ENCODE measurements around the gene NKD1. TPM values are rescaled to one million over a fixed set of nuclear protein-coding genes. Genes with fewer than 3 reads are reported as not detected.
A peak's percentile ranks its signal among the peaks of the same experiment; 100 is the strongest.

Gene NKD1
- total RNA-seq, 1 donor from 2014 or later: under 0.01 TPM

DNA sequence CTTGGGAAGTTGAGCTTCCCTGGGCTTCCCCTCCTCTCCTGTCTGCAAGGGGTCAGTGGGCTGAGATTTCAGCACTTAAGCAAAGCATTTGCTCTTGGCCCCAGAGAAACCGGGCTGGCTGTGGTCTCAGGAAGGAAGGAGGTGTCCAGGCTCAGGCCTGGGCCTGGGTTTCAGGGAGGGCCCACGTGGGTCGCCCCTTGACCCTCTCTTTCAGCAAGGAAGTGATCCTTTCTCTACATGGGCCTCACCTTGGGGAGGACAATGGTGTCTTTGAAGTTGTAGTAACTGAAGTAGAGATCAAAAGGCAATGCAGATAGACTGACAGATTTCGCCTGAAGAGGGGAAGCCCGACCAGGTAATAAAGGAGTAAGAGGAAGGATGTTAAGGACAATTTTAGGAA is 147.9 kb downstream of the NKD1 start:
- no peak overlapping the region for H3K4me3 ChIP-seq (ENCODE audit: low read depth, low read length)
- no peak for FAIRE-seq
- no peak for DNase-seq (ENCODE audit: low read depth)
- no peaks in the 10 kb centered on the region for H3K27me3 ChIP-seq (ENCODE audit: control insufficient read depth, insufficient read depth, low read length)
- H3K36me3 ChIP-seq (ENCODE audit: control insufficient read depth, insufficient read depth, low read length): no peaks in the 10 kb centered on the region
- TF ChIP-seq, protein P1, sequence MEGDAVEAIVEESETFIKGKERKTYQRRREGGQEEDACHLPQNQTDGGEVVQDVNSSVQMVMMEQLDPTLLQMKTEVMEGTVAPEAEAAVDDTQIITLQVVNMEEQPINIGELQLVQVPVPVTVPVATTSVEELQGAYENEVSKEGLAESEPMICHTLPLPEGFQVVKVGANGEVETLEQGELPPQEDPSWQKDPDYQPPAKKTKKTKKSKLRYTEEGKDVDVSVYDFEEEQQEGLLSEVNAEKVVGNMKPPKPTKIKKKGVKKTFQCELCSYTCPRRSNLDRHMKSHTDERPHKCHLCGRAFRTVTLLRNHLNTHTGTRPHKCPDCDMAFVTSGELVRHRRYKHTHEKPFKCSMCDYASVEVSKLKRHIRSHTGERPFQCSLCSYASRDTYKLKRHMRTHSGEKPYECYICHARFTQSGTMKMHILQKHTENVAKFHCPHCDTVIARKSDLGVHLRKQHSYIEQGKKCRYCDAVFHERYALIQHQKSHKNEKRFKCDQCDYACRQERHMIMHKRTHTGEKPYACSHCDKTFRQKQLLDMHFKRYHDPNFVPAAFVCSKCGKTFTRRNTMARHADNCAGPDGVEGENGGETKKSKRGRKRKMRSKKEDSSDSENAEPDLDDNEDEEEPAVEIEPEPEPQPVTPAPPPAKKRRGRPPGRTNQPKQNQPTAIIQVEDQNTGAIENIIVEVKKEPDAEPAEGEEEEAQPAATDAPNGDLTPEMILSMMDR (IDR thresholded peaks at IDR 0.05; ENCODE audit: insufficient read depth, low read length, severe bottlenecking): no peak

DNA sequence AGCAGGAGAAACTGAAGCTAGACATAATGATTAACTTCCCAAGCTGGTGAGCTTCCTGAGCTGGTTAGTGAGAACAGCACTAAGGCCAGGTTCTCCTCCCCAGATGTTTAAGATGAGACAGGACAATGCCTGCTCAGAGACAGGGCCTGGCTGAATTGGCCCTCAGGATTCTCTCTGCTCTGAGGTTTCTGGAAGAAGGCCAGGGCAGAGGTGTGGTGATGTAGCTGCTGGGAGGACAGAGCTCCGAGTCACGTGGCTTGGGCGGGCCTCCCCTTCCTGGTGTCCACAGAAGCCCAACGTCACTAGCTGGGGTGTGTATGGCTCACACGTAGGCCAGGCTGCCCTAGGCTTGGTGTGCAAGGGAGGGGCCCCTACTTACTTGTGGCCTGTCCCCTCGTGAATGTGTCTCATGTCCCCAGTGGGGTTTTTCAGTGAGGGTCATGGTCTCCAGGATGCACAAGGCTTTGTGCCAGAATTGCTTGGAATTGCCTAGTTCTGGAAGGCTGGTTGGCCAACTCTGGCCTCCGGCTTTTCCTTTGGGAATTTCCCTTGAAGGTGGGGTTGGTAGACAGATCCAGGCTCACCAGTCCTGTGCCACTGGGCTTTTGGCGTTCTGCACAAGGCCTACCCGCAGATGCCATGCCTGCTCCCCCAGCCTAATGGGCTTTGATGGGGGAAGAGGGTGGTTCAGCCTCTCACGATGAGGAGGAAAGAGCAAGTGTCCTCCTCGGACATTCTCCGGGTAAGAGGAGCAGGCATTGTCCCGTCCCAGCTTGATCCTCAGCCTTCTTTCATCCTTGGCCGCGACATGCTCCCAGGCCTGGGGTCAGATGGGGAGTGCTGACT is 148.6 kb downstream of the NKD1 start:
- no peak overlapping the region for H3K4me3 ChIP-seq (ENCODE audit: low read depth, low read length)
- no peaks in the 10 kb centered on the region for H3K27me3 ChIP-seq (ENCODE audit: control insufficient read depth, insufficient read depth, low read length)
- no peaks in the 10 kb centered on the region for H3K36me3 ChIP-seq (ENCODE audit: control insufficient read depth, insufficient read depth, low read length)
- DNase-seq (ENCODE audit: low read depth) (peak; percentile 87), FAIRE-seq (peak; percentile 80)
- TF ChIP-seq, protein P1 (IDR thresholded peaks at IDR 0.05; ENCODE audit: insufficient read depth, low read length, severe bottlenecking): no peak

DNA sequence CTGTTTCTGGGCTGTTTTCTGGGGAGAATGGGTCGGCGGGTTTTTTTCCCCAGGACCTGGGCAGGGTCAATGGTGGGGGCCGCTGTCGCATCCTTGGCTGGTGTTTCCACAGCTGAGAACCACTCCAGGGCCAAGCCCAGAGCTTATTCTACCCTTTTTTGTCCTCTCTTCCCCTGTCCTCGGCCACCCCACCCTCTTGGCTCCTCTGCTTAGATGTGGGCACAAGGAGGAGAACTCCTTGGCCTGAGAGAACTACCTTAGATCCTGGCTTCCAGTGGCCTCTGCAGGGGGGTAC is 149.2 kb downstream of the NKD1 start:
- Histone ChIP-seq H3K27me3 (ENCODE audit: control insufficient read depth, insufficient read depth, low read length) (no peaks in the 10 kb centered on the region), H3K36me3 (ENCODE audit: control insufficient read depth, insufficient read depth, low read length) (no peaks in the 10 kb centered on the region), H3K4me3 (ENCODE audit: low read depth, low read length) (no peak overlapping the region)
- FAIRE-seq (no peak), DNase-seq (ENCODE audit: low read depth) (no peak)
- TF ChIP-seq, protein P1 (IDR thresholded peaks at IDR 0.05; ENCODE audit: insufficient read depth, low read length, severe bottlenecking): no peak

DNA sequence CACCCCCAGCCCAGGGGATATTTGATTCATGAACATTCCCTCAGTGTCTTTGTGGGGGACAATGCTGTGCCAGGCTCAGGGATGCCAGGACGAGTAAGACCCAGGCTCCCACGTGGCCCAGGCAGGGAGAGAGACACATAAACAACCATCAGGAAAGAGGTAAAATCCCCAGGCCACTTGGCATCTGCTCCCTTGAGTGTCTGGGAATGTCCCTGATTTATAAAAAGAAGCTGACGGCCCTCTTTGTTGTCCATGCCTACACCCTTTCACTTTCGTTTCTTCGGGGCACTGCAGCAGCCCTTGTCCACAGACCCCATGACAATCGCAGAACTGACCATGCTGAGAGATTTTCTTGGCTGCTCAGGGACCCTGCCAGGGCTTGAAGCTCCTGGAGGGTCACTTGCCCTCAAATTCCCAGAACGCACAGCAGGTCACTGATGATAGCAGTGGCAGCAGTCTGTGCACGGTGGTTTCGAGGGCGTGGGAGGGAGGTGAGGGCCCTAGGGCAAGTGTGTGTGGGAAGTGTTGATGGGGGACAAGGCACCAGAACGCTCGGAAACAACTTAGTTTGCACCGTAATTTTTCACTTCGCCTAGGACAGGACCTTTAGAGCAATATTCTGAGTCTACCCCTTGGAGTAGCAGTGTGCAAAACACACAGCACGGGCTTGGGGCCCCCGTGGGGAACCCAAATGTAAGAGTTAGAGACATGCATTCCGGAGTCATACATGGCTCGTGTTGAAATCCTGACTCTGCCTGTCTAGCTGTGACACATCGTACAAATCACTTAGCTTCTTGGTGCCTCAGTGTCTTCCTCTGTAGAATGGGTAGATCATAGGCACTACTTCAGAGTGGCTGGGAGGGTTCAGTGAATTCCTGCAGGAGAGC is 149.9 kb downstream of the NKD1 start:
- peak; percentile 47 for DNase-seq (ENCODE audit: low read depth)
- Histone ChIP-seq H3K4me3 (ENCODE audit: low read depth, low read length) (no peak overlapping the region), H3K27me3 (ENCODE audit: control insufficient read depth, insufficient read depth, low read length) (no peaks in the 10 kb centered on the region), H3K36me3 (ENCODE audit: control insufficient read depth, insufficient read depth, low read length) (no peaks in the 10 kb centered on the region)
- TF ChIP-seq, protein P1 (IDR thresholded peaks at IDR 0.05; ENCODE audit: insufficient read depth, low read length, severe bottlenecking): no peak
- FAIRE-seq: peak; percentile 23

Other genes starting within 250 kb of the NKD1 start
- 33.2 and 64.4 TPM in 2 replicates for gene BRD7, start 179.4 kb upstream of the NKD1 start, total RNA-seq
- gene SNX20, start 132.9 kb downstream of the NKD1 start, total RNA-seq: not detected in 2 replicates
- 2.4 and 11.6 TPM in 2 replicates for gene NOD2, start 145.2 kb downstream of the NKD1 start, total RNA-seq
- 27.9 and 39.7 TPM in 2 replicates for gene CYLD, start 193.7 kb downstream of the NKD1 start, total RNA-seq

Data from bronchial epithelial cell (primary cell).